ENCODE measurements around the gene ITPKC.

DNA sequence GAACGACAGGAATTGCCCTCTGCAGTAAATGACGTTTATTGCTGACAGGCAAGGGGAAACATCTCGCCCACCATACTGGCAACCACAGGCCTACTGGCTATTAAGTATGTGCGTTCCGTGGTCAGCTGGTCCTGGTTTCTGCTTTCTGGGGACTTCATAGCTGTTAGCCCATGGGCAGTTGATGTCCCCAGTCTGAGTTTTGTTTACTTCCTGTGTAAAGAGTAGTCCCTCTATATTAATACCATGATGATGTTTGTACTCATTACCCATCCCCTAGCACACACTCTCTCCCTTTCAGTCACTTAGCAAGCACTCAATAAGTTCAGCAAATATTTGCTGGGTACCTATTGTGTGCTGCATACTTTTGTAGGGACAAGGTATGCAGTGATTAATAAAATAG, 52.0 kb downstream of the ITPKC start:
- TF ChIP-seq, protein P1, sequence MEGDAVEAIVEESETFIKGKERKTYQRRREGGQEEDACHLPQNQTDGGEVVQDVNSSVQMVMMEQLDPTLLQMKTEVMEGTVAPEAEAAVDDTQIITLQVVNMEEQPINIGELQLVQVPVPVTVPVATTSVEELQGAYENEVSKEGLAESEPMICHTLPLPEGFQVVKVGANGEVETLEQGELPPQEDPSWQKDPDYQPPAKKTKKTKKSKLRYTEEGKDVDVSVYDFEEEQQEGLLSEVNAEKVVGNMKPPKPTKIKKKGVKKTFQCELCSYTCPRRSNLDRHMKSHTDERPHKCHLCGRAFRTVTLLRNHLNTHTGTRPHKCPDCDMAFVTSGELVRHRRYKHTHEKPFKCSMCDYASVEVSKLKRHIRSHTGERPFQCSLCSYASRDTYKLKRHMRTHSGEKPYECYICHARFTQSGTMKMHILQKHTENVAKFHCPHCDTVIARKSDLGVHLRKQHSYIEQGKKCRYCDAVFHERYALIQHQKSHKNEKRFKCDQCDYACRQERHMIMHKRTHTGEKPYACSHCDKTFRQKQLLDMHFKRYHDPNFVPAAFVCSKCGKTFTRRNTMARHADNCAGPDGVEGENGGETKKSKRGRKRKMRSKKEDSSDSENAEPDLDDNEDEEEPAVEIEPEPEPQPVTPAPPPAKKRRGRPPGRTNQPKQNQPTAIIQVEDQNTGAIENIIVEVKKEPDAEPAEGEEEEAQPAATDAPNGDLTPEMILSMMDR (IDR thresholded peaks at IDR 0.05; ENCODE audit: insufficient read depth, low read depth, low read length), result no peak
- TF ChIP-seq EZH2 (IDR thresholded peaks at IDR 0.05; ENCODE audit: insufficient read depth, low read length), result no peak

All from astrocyte (in vitro differentiated cells and primary cell).